Astrocyte of the spinal cord (primary cell): ENCODE measurements around the gene CXCR6.

ENCODE experiments used
- DNase-seq: peaks from one replicate; pipeline ENCODE4 v3.0.0; 2011; ENCODE audit warnings: low read depth, low spot score
- H3K4me3 ChIP-seq: 2 replicates; pipeline ENCODE4 v1.5.1; 2011; ENCODE audit warnings: low read depth, mild to moderate bottlenecking, low read length, moderate library complexity
- CTCF ChIP-seq: IDR thresholded peaks from 2 replicates; pipeline ENCODE4 v1.5.1; 2012; ENCODE audit warnings: low read depth, mild to moderate bottlenecking, low read length, inconsistent platforms
- in situ Hi-C: cut with HindIII; loops from 2 replicates; pipeline ENCODE4 v1.10.0; 2017; ENCODE audit warnings: low sequenced_read_pairs

CXCR6 gene

GRCh38 chr3:45912435-45912834 is 30.8 kb upstream of the CXCR6 start:
- TF ChIP-seq CTCF: no peak
- in situ Hi-C loops: no loop called here
- H3K4me3 ChIP-seq: no peak overlapping the region
- DNase-seq: no peak

GRCh38 chr3:45914362-45915058 is 28.8 kb upstream of the CXCR6 start:
- TF ChIP-seq CTCF: no peak
- H3K4me3 ChIP-seq: no peak overlapping the region
- in situ Hi-C loops: no loop called here
- DNase-seq: no peak

- H3K4me3 ChIP-seq: no peak overlapping the region
- no peak for DNase-seq
- in situ Hi-C loops: no loop called here
- TF ChIP-seq CTCF: no peak
Observed at GRCh38 chr3:45915059-45915439, 28.2 kb upstream of the CXCR6 start.

- in situ Hi-C loops: no loop called here
- no peak for TF ChIP-seq CTCF
- peak; percentile 78 for DNase-seq
- no peak overlapping the region for H3K4me3 ChIP-seq
Observed at GRCh38 chr3:45915518-45916231, 27.6 kb upstream of the CXCR6 start.

- no peak for DNase-seq
- no peak overlapping the region for H3K4me3 ChIP-seq
- TF ChIP-seq CTCF: no peak
- in situ Hi-C loops: no loop called here
Observed at GRCh38 chr3:45917146-45917898, 25.9 kb upstream of the CXCR6 start.

- TF ChIP-seq CTCF: no peak
- in situ Hi-C loops: no loop called here
- H3K4me3 ChIP-seq: no peak overlapping the region
- no peak for DNase-seq
Observed at GRCh38 chr3:45921158-45922038, 21.9 kb upstream of the CXCR6 start.
